Neural crest cell (in vitro differentiated cells): ENCODE measurements around the gene PCNT. TPM values are rescaled to one million over a fixed set of nuclear protein-coding genes. Genes with fewer than 3 reads are reported as not detected.
A peak's percentile ranks its signal among the peaks of the same experiment; 100 is the strongest.

Experiments used
- DNase-seq: peaks from one replicate; pipeline ENCODE4 v3.0.0; 2021; ENCODE audit warnings: low read depth, mixed read lengths, low spot score
- H3K27ac Mint-ChIP-seq: one replicate; pipeline ENCODE4 v1.8.0; 2021; ENCODE audit warnings: mild to moderate bottlenecking, mixed read lengths; ENCODE audit not compliant: unreplicated experiment
- H3K27me3 Mint-ChIP-seq: 2 replicates; pipeline ENCODE4 v1.8.0; 2021; ENCODE audit warnings: low read depth, mild to moderate bottlenecking, mixed read lengths
- H3K36me3 Mint-ChIP-seq: 2 replicates; pipeline ENCODE4 v1.8.0; 2021; ENCODE audit warnings: low read depth, mild to moderate bottlenecking, mixed read lengths
- H3K4me1 Mint-ChIP-seq: 2 replicates; pipeline ENCODE4 v1.8.0; 2021; ENCODE audit warnings: mixed read lengths
- H3K4me3 Mint-ChIP-seq: one replicate; pipeline ENCODE4 v1.8.0; 2021; ENCODE audit warnings: mild to moderate bottlenecking, mixed read lengths
- H3K9me3 Mint-ChIP-seq: 2 replicates; pipeline ENCODE4 v1.8.0; 2021; ENCODE audit warnings: mixed read lengths
- long read RNA-seq: library from polyadenylated mRNA; unstranded; transcript quantifications from one replicate; pipeline ENCODE4 v2.0.0, GENCODE V29; 2020
- total RNA-seq: library from RNA; stranded (reverse); gene quantifications from 2 replicates; pipeline ENCODE4 v1.2.1, GENCODE V29; 2021
- TF ChIP-seq, protein P1 (sequence below): fragments of 200-600 bp; sonication (generic); conservative IDR thresholded peaks from 2 replicates; pipeline ENCODE4 v1.5.0; 2021; ENCODE audit warnings: antibody characterized with exemption, mild to moderate bottlenecking

Gene PCNT, protein sequence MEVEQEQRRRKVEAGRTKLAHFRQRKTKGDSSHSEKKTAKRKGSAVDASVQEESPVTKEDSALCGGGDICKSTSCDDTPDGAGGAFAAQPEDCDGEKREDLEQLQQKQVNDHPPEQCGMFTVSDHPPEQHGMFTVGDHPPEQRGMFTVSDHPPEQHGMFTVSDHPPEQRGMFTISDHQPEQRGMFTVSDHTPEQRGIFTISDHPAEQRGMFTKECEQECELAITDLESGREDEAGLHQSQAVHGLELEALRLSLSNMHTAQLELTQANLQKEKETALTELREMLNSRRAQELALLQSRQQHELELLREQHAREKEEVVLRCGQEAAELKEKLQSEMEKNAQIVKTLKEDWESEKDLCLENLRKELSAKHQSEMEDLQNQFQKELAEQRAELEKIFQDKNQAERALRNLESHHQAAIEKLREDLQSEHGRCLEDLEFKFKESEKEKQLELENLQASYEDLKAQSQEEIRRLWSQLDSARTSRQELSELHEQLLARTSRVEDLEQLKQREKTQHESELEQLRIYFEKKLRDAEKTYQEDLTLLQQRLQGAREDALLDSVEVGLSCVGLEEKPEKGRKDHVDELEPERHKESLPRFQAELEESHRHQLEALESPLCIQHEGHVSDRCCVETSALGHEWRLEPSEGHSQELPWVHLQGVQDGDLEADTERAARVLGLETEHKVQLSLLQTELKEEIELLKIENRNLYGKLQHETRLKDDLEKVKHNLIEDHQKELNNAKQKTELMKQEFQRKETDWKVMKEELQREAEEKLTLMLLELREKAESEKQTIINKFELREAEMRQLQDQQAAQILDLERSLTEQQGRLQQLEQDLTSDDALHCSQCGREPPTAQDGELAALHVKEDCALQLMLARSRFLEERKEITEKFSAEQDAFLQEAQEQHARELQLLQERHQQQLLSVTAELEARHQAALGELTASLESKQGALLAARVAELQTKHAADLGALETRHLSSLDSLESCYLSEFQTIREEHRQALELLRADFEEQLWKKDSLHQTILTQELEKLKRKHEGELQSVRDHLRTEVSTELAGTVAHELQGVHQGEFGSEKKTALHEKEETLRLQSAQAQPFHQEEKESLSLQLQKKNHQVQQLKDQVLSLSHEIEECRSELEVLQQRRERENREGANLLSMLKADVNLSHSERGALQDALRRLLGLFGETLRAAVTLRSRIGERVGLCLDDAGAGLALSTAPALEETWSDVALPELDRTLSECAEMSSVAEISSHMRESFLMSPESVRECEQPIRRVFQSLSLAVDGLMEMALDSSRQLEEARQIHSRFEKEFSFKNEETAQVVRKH (N-terminal part only)
- total RNA-seq, result 54.8 and 60.4 TPM in 2 replicates
- long read RNA-seq, partial matches to known transcripts, result 55 of 66 reads
- long read RNA-seq, other reads (novel, unspliced or antisense), result 11 of 66 reads

DNA sequence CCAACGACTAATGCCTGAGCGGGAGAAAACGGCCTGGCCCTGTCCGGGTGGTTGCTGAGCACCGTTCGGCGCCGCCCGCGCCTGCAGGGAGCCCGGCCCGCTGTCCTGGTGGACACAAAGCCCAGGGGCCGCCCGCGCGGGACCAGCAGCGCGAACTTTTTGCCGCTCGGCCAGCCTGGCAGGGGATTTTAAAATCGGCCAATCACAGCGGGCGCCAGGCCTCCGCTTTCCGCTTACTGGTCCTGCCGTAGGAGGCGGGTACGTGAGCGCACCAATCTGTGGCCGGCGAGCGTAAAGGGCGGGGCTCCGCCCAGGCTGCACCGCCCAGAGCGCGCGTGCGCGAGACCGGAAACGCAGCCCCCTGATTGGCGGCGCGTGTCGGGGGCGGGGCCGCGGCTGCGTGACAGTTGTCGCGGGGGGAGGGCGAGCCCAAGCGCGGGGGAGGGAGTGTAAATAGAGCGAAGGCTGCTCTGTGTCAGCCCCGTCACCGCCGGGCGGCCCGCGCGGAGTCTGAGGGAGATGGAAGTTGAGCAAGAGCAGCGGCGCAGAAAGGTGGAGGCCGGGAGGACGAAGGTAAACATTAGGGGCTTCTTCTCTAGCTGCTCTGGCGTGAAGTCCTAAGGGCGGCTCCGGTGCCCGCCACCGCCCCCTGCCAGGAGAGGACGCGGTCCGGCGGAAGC lies at the start of gene PCNT, which contains the start of gene C21orf58:
TSS of gene PCNT (plus strand) at position 447 of the 680 bp plus-strand sequence. CDS start at position 520, 73 bp downstream.
TSS of gene C21orf58 (minus strand) at position 161 of the 680 bp plus-strand sequence. CDS start 1,132 bp downstream, outside the sequence.
- H3K27me3 Mint-ChIP-seq, result no peaks in the 10 kb centered on the region
- peak; percentile 93 for DNase-seq
- H3K9me3 Mint-ChIP-seq, result no peaks in the 10 kb centered on the region
- TF ChIP-seq, protein P1, sequence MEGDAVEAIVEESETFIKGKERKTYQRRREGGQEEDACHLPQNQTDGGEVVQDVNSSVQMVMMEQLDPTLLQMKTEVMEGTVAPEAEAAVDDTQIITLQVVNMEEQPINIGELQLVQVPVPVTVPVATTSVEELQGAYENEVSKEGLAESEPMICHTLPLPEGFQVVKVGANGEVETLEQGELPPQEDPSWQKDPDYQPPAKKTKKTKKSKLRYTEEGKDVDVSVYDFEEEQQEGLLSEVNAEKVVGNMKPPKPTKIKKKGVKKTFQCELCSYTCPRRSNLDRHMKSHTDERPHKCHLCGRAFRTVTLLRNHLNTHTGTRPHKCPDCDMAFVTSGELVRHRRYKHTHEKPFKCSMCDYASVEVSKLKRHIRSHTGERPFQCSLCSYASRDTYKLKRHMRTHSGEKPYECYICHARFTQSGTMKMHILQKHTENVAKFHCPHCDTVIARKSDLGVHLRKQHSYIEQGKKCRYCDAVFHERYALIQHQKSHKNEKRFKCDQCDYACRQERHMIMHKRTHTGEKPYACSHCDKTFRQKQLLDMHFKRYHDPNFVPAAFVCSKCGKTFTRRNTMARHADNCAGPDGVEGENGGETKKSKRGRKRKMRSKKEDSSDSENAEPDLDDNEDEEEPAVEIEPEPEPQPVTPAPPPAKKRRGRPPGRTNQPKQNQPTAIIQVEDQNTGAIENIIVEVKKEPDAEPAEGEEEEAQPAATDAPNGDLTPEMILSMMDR, result no peak
- peak within 1 kb of the TSS; percentile 99 for H3K27ac Mint-ChIP-seq
- peak within 1 kb of the TSS; percentile 97 for H3K4me3 Mint-ChIP-seq
- peaks cover 15% of the 10 kb centered on the region for H3K36me3 Mint-ChIP-seq
- H3K4me1 Mint-ChIP-seq, result peaks cover 40% of the 10 kb centered on the region

DNA sequence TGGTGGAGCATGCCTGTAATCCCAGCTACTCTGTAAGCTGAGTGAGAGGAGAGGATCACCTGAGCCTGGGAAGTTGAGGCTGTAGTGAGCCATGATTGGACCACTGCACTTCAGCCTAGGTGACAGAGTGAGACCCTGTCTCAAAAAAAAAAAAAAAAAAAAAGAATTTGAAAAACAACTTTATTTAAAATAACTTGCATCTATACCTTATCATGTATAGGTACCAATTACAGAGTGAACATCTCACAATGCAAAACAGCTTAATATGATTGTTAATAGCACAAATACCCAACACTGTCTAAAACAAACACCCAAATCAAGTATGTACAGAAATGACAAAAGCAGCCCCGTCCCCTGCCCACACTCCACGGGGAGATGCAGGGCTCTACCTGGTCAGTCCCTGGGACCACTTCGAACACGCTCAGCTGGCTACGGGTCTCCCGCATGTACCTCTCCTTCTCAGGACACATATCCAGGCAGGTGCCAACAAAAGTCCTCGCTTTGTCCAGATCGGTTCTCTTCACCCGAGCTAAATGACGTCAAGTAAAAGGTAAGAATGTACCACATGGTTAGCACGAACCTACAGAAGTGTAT lies 49.1 kb upstream of the PCNT start:
- Mint-ChIP-seq H3K4me3 (no peak overlapping the region), H3K9me3 (no peaks in the 10 kb centered on the region), H3K36me3 (peaks cover 33% of the 10 kb centered on the region), H3K27me3 (no peaks in the 10 kb centered on the region), H3K27ac (no peak overlapping the region), H3K4me1 (no peaks in the 10 kb centered on the region)
- TF ChIP-seq, protein P1, result no peak
- DNase-seq, result no peak

GRCh38 chr21:46284077-46284644 lies 39.8 kb upstream of the PCNT start:
- Mint-ChIP-seq H3K27ac (no peak overlapping the region), H3K36me3 (peaks cover 26% of the 10 kb centered on the region), H3K4me3 (peak overlapping the region; percentile 79), H3K4me1 (peaks cover 44% of the 10 kb centered on the region), H3K9me3 (no peaks in the 10 kb centered on the region), H3K27me3 (no peaks in the 10 kb centered on the region)
- no peak for DNase-seq
- TF ChIP-seq, protein P1, result no peak

DNA sequence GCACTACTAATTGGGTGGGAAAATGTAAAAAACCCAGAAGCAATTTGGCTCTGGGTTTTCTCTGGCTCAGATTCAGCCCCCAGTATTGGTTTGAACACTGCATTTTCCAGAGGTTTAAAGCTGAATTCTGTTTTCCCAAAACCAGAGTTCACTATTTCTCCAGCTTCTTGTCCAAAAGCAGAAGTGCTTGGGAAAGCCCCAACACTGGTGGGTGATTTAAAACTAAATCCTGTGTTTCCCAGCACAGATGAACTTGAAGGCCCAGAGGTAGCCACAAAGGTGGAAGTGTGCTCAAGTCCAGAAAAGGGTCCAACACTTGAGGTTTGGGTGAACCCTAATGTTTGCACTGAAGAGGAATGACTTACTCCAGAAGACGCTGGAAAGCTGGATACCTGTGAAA lies 39.2 kb upstream of the PCNT start:
- Mint-ChIP-seq H3K4me1 (peaks cover 45% of the 10 kb centered on the region), H3K36me3 (peaks cover 20% of the 10 kb centered on the region), H3K27me3 (no peaks in the 10 kb centered on the region), H3K9me3 (no peaks in the 10 kb centered on the region), H3K4me3 (peak overlapping the region; percentile 92), H3K27ac (no peak overlapping the region)
- DNase-seq, result no peak
- TF ChIP-seq, protein P1, result no peak
